Mesothelial cell of epicardium (in vitro differentiated cells): ENCODE data around the gene UBE2Q1. TPM values are rescaled to one million over a fixed set of nuclear protein-coding genes. Genes with fewer than 3 reads are reported as not detected.
A peak's percentile ranks its signal among the peaks of the same experiment; 100 is the strongest.

ENCODE experiments used
- DNase-seq, 2 experiments: peaks; one replicate each; pipeline ENCODE4 v3.0.0; 2021; ENCODE audit warnings: low spot score in 2 of 2; ENCODE audit not compliant: unreplicated experiment in 2 of 2
- H3K27ac Mint-ChIP-seq: 2 replicates; pipeline ENCODE4 v1.8.0; 2021; ENCODE audit warnings: mixed read lengths
- H3K27me3 Mint-ChIP-seq: 2 replicates; pipeline ENCODE4 v1.8.0; 2021; ENCODE audit warnings: low read depth, mixed read lengths
- H3K36me3 Mint-ChIP-seq: 2 replicates; pipeline ENCODE4 v1.8.0; 2021; ENCODE audit warnings: mixed read lengths
- H3K4me1 Mint-ChIP-seq: 2 replicates; pipeline ENCODE4 v1.8.0; 2021; ENCODE audit warnings: mixed read lengths
- H3K4me3 Mint-ChIP-seq: 2 replicates; pipeline ENCODE4 v1.8.0; 2021; ENCODE audit warnings: mild to moderate bottlenecking, moderate library complexity, mixed read lengths
- H3K9me3 Mint-ChIP-seq: 2 replicates; pipeline ENCODE4 v1.8.0; 2021; ENCODE audit warnings: mixed read lengths
- CTCF ChIP-seq: fragments of 200-600 bp; sonication (generic); IDR thresholded peaks from one replicate; pipeline ENCODE4 v1.5.0; 2021; ENCODE audit warnings: antibody characterized with exemption; ENCODE audit not compliant: unreplicated experiment
- total RNA-seq: library from RNA; stranded (reverse); gene quantifications from 3 replicates; pipeline ENCODE4 v1.2.1, GENCODE V29; 2021

UBE2Q1 gene
- total RNA-seq, 1 donor from 2014 or later: 60.1 TPM

- no peak for TF ChIP-seq CTCF
- peaks cover 1% of the 10 kb centered on the region for H3K27me3 Mint-ChIP-seq
- H3K27ac Mint-ChIP-seq: peak overlapping the region; percentile 32
- peaks cover 16% of the 10 kb centered on the region for H3K4me1 Mint-ChIP-seq
- DNase-seq: no peak
- no peaks in the 10 kb centered on the region for H3K9me3 Mint-ChIP-seq
- H3K4me3 Mint-ChIP-seq: no peak overlapping the region
- peaks cover 14% of the 10 kb centered on the region for H3K36me3 Mint-ChIP-seq
These were observed 19.6 kb upstream of the UBE2Q1 start for GRCh38 chr1:154578058-154578418.

GRCh38 chr1:154577346-154578057 is 19.0 kb upstream of the UBE2Q1 start:
- no peak for TF ChIP-seq CTCF
- no peak for DNase-seq

GRCh38 chr1:154575951-154576566 is 17.6 kb upstream of the UBE2Q1 start:
- peaks cover 16% of the 10 kb centered on the region for H3K4me1 Mint-ChIP-seq
- no peaks in the 10 kb centered on the region for H3K9me3 Mint-ChIP-seq
- peaks cover 10% of the 10 kb centered on the region for H3K36me3 Mint-ChIP-seq
- TF ChIP-seq CTCF: no peak
- H3K4me3 Mint-ChIP-seq: no peak overlapping the region
- peaks cover 7% of the 10 kb centered on the region for H3K27me3 Mint-ChIP-seq
- no peak overlapping the region for H3K27ac Mint-ChIP-seq
- no peak for DNase-seq

More at GRCh38 chr1:154577346-154578057, 19.0 kb upstream of the UBE2Q1 start:
- Mint-ChIP-seq H3K4me1 (peaks cover 16% of the 10 kb centered on the region), H3K9me3 (no peaks in the 10 kb centered on the region), H3K27ac (peak overlapping the region; percentile 32), H3K4me3 (no peak overlapping the region), H3K36me3 (peaks cover 14% of the 10 kb centered on the region), H3K27me3 (peaks cover 1% of the 10 kb centered on the region)

GRCh38 chr1:154575147-154575927 is 16.9 kb upstream of the UBE2Q1 start:
- no peak for DNase-seq
- peaks cover 16% of the 10 kb centered on the region for H3K4me1 Mint-ChIP-seq
- no peak for TF ChIP-seq CTCF
- H3K36me3 Mint-ChIP-seq: peaks cover 7% of the 10 kb centered on the region
- no peaks in the 10 kb centered on the region for H3K9me3 Mint-ChIP-seq
- peaks cover 14% of the 10 kb centered on the region for H3K27me3 Mint-ChIP-seq
- no peak overlapping the region for H3K27ac Mint-ChIP-seq
- H3K4me3 Mint-ChIP-seq: no peak overlapping the region

GRCh38 chr1:154574716-154575115 is 16.3 kb upstream of the UBE2Q1 start:
- H3K9me3 Mint-ChIP-seq: no peaks in the 10 kb centered on the region
- no peak for TF ChIP-seq CTCF

More at GRCh38 chr1:154574716-154575115, 16.3 kb upstream of the UBE2Q1 start:
- H3K4me3 Mint-ChIP-seq: no peak overlapping the region
- no peak overlapping the region for H3K27ac Mint-ChIP-seq
- peaks cover 16% of the 10 kb centered on the region for H3K4me1 Mint-ChIP-seq
- peaks cover 19% of the 10 kb centered on the region for H3K27me3 Mint-ChIP-seq
- peaks cover 7% of the 10 kb centered on the region for H3K36me3 Mint-ChIP-seq
- DNase-seq: peak in 1 of 2 experiments; percentile 58
